ENCODE results near the gene TTC7B.

- TF ChIP-seq CTCF (IDR thresholded peaks at IDR 0.05; ENCODE audit: insufficient read depth, low read length, poor library complexity, severe bottlenecking) (no peak), EZH2phosphoT487 (conservative IDR thresholded peaks at IDR 0.05; ENCODE audit: low read length) (no peak)
Observed at GRCh38 chr14:90727082-90727481, 89.1 kb downstream of the TTC7B start.

Measured in SU-DHL-6 (cell line).